ENCODE measurements around the gene FANCE. TPM values are rescaled to one million over a fixed set of nuclear protein-coding genes. Genes with fewer than 3 reads are reported as not detected.

FANCE gene
- polyA plus RNA-seq, 4 donors: 1.6 to 10.3 (median 3.1) TPM

DNA sequence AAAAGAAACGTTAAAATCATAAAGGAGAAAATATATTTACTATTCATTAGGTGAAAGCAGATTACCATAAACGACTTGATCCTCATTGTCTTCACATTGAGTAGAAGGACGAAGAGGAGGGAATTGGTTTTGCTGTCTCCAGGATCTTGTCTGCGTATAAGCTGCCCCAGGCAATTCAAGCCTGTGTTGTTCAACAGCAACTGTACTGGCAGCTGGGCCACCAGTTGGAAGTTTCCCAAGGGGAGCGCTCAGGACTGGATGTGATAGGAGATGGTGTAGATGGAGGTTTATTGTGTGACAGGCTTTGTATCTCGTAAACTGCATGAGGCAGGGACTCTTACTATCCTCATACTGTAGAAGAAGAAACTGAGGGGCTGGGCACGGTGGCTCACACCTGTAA is 3.9 kb upstream of the FANCE start:
- H3K36me3 ChIP-seq (ENCODE audit: control insufficient read depth in 3 of 3, insufficient read depth in 2 of 3, low read depth in 1 of 3, low read length in 3 of 3): no peaks in the 10 kb centered on the region
- peaks cover 0 to 12% (median 0%) of the 10 kb centered on the region in 3 donors for H3K4me1 ChIP-seq (ENCODE audit: control insufficient read depth in 3 of 3, insufficient read depth in 2 of 3, low read depth in 1 of 3, low read length in 2 of 3)
- WGBS, 3 donors: 71 to 80% (median 75%) methylated on average over 7 of the region's 7 CpGs
- no peak overlapping the region for H3K4me3 ChIP-seq (ENCODE audit: low read depth in 1 of 3, low read length in 3 of 3)
- FAIRE-seq (no peak), DNase-seq (no peak)
- H3K27ac ChIP-seq (ENCODE audit: low read depth in 1 of 3, low read length in 2 of 3): no peak overlapping the region
- no peaks in the 10 kb centered on the region for H3K9me3 ChIP-seq (ENCODE audit: control insufficient read depth in 2 of 2, insufficient read depth in 1 of 2, low read depth in 1 of 2, low read length in 1 of 2)
- H3K27me3 ChIP-seq (ENCODE audit: control insufficient read depth in 3 of 3, insufficient read depth in 3 of 3, low read length in 3 of 3): no peaks in the 10 kb centered on the region

DNA sequence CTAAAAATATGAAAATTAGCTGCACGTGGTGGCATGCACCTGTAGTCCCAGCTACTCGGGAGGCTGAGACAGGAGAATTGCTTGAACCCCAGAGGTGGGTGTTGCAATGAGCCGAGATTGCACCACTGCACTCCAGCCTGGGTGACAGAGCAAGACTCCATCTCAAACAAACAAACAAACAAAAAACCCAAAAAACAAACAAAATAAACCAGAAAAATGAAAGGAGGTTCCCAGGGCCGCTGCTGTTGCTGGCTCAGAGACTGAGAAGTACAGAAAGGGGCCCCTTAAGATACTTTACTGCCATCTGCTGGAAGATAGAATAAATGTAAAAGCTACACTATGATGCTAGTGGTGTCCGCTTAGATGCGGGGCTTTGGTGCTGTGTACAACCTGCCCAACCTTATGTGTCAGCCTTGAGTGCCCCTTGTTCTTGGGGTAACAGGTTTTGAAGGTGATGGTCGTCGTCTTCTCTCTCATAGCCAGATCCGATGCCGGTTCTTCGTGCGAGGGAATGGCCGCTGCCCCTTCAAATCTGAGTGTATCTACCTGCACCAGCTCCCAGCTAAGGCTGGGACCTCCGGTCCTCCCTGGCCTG is 2.8 kb upstream of the FANCE start:
- Histone ChIP-seq H3K27me3 (ENCODE audit: control insufficient read depth in 3 of 3, insufficient read depth in 3 of 3, low read length in 3 of 3) (no peaks in the 10 kb centered on the region), H3K36me3 (ENCODE audit: control insufficient read depth in 3 of 3, insufficient read depth in 2 of 3, low read depth in 1 of 3, low read length in 3 of 3) (peaks cover 0 to 2% (median 0%) of the 10 kb centered on the region in 3 donors), H3K9me3 (ENCODE audit: control insufficient read depth in 2 of 2, insufficient read depth in 1 of 2, low read depth in 1 of 2, low read length in 1 of 2) (no peaks in the 10 kb centered on the region), H3K4me1 (ENCODE audit: control insufficient read depth in 3 of 3, insufficient read depth in 2 of 3, low read depth in 1 of 3, low read length in 2 of 3) (peaks cover 0 to 17% (median 0%) of the 10 kb centered on the region in 3 donors), H3K27ac (ENCODE audit: low read depth in 1 of 3, low read length in 2 of 3) (no peak overlapping the region), H3K4me3 (ENCODE audit: low read depth in 1 of 3, low read length in 3 of 3) (no peak overlapping the region)
- 23 to 34% (median 28%) methylated on average over 14 of the region's 14 CpGs for WGBS, 3 donors
- DNase-seq: peak; percentile 74 to 75
- FAIRE-seq: no peak

DNA sequence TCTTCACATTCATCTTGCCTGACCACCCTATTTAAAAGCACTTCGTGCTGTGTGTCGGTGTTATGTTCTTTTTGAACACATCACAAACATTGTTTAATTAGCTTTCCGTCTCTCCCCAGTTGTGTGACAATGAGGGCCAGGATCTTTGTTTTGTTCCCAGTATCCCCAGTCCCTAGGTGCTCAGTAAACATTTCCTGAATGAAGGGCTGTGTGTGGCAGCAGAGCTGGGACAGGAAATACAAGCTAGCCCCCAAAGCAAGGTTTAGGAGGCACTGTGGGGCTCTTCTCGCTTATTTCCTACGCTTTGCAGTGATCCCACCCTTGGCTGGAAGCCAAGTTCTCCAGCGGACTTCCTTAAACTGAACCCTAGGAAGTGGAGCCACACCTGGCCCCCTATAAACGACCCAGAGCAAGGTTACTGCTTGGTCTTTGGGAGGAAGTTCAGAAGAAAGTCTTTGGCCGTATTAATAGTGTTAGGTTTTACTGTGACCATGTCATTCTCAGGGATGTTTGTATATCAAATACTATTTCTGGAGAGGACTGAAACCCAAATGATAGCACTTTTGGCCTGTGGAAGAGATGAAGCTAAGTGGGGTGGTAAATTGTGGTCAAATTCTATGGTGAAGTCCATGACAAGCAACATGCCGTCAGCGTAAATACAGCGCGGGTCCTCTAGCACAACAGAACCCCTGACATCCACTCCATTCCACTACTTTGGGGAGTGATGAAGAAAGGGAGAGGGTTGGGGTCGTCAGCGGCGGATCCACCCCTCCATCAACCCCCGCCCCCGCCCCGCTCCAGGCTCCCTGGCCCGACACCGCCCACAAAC is 570 bp upstream of the FANCE start:
- FAIRE-seq: no peak

DNA sequence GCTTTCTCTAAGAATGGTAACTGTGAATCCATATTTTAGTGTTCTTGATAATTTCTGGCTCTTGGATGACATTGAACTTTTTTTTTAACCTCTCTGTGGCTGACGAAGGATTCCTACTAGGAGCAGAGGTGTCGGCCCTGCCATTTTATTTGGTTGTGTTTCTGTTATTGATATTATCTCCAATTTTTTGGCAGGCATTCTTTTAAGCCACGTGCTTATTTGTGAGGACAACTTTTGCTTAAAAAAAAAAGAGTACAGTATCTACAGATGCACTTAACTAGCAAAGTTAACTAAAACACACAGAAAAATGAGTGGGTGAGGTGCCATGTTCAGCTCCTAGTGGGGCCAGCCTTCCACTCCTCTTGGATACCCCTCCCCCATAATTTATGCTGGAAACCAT is 1.1 kb downstream of the FANCE start:
- FAIRE-seq (no peak), DNase-seq (no peak)
- WGBS, 3 donors: 12 to 31% (median 30%) methylated on average over 3 of the region's 3 CpGs
- Histone ChIP-seq H3K4me1 (ENCODE audit: control insufficient read depth in 3 of 3, insufficient read depth in 2 of 3, low read depth in 1 of 3, low read length in 2 of 3) (peaks cover 0 to 17% (median 0%) of the 10 kb centered on the region in 3 donors), H3K4me3 (ENCODE audit: low read depth in 1 of 3, low read length in 3 of 3) (peak overlapping the region in 1 of 3 donors; percentile 78), H3K27ac (ENCODE audit: low read depth in 1 of 3, low read length in 2 of 3) (no peak overlapping the region), H3K27me3 (ENCODE audit: control insufficient read depth in 3 of 3, insufficient read depth in 3 of 3, low read length in 3 of 3) (no peaks in the 10 kb centered on the region), H3K36me3 (ENCODE audit: control insufficient read depth in 3 of 3, insufficient read depth in 2 of 3, low read depth in 1 of 3, low read length in 3 of 3) (peaks cover 0 to 35% (median 0%) of the 10 kb centered on the region in 3 donors), H3K9me3 (ENCODE audit: control insufficient read depth in 2 of 2, insufficient read depth in 1 of 2, low read depth in 1 of 2, low read length in 1 of 2) (no peaks in the 10 kb centered on the region)

More for the DNA sequence above, 570 bp upstream of the FANCE start:
- peaks cover 0 to 20% (median 0%) of the 10 kb centered on the region in 3 donors for H3K36me3 ChIP-seq (ENCODE audit: control insufficient read depth in 3 of 3, insufficient read depth in 2 of 3, low read depth in 1 of 3, low read length in 3 of 3)
- H3K27me3 ChIP-seq (ENCODE audit: control insufficient read depth in 3 of 3, insufficient read depth in 3 of 3, low read length in 3 of 3): no peaks in the 10 kb centered on the region
- H3K9me3 ChIP-seq (ENCODE audit: control insufficient read depth in 2 of 2, insufficient read depth in 1 of 2, low read depth in 1 of 2, low read length in 1 of 2): no peaks in the 10 kb centered on the region
- peak in 1 of 2 donors; percentile 47 for DNase-seq
- 11 to 16% (median 13%) methylated on average over 20 of the region's 20 CpGs for WGBS, 3 donors
- H3K27ac ChIP-seq (ENCODE audit: low read depth in 1 of 3, low read length in 2 of 3): peak overlapping the region in 2 of 3 donors; percentile 55 to 57
- peak overlapping the region in 2 of 3 donors; percentile 27 to 79 for H3K4me3 ChIP-seq (ENCODE audit: low read depth in 1 of 3, low read length in 3 of 3)
- peaks cover 0 to 17% (median 0%) of the 10 kb centered on the region in 3 donors for H3K4me1 ChIP-seq (ENCODE audit: control insufficient read depth in 3 of 3, insufficient read depth in 2 of 3, low read depth in 1 of 3, low read length in 2 of 3)

DNA sequence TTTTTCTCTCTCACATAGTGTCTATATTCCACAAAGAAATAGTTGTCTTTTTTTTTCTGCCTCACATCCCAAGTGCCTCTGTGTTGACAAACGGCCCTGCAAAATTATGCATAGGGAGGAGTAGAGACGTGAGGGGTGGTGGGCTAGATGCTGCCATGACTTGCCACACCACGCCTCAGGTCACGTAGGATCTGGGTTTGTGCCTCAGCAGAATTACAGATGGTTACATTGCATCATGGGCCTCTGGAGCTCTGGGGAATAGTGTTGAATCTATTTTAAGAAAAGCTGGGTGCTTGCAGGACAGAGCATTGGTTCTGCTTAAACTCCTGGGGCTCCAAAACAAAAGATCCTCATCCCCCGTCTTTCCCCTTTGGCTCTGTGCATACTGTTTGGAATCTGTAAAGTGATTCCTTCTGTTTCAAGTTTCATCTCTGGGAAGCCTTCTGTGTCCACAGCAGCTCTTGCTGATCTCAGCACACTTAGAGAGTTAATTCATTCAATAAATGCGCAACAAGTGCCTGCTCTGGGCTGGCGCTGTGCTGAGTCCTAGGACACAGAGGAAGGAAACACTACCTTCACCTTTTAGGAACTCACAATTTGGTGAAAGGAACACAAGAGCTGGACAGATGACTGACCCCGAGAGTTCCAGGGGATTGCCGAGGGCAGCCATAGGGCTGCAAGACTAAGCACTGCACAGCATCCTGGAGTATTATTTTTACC is 2.4 kb downstream of the FANCE start:
- peaks cover 0 to 46% (median 0%) of the 10 kb centered on the region in 3 donors for H3K36me3 ChIP-seq (ENCODE audit: control insufficient read depth in 3 of 3, insufficient read depth in 2 of 3, low read depth in 1 of 3, low read length in 3 of 3)
- no peak for DNase-seq
- peaks cover 0 to 17% (median 0%) of the 10 kb centered on the region in 3 donors for H3K4me1 ChIP-seq (ENCODE audit: control insufficient read depth in 3 of 3, insufficient read depth in 2 of 3, low read depth in 1 of 3, low read length in 2 of 3)
- no peaks in the 10 kb centered on the region for H3K9me3 ChIP-seq (ENCODE audit: control insufficient read depth in 2 of 2, insufficient read depth in 1 of 2, low read depth in 1 of 2, low read length in 1 of 2)
- H3K4me3 ChIP-seq (ENCODE audit: low read depth in 1 of 3, low read length in 3 of 3): no peak overlapping the region
- no peak overlapping the region for H3K27ac ChIP-seq (ENCODE audit: low read depth in 1 of 3, low read length in 2 of 3)
- 85 to 96% (median 95%) methylated on average over 9 of the region's 9 CpGs for WGBS, 3 donors
- no peaks in the 10 kb centered on the region for H3K27me3 ChIP-seq (ENCODE audit: control insufficient read depth in 3 of 3, insufficient read depth in 3 of 3, low read length in 3 of 3)
- FAIRE-seq: no peak

DNA sequence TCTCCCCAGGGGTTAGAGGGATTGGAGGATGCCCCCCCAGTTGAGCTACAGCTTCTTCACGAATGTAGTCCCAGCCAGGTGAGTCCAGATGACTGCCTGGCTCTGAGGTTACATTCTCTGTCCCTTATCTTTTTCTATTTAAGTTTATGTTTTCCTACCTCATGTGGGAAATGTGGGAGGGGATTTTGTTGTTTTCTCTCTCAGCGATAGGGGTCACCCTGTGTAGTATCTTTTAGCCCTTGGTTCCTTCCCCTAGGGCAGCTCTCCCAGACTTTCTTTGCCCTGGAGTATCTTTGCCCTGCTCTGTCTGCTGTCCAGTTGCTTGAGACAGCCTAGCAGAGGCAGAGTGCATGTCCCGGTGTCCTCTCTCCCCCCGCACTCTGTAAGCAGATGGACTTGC is 5.8 kb downstream of the FANCE start:
- H3K9me3 ChIP-seq (ENCODE audit: control insufficient read depth in 2 of 2, insufficient read depth in 1 of 2, low read depth in 1 of 2, low read length in 1 of 2): no peaks in the 10 kb centered on the region
- peaks cover 0 to 69% (median 0%) of the 10 kb centered on the region in 3 donors for H3K36me3 ChIP-seq (ENCODE audit: control insufficient read depth in 3 of 3, insufficient read depth in 2 of 3, low read depth in 1 of 3, low read length in 3 of 3)
- H3K27ac ChIP-seq (ENCODE audit: low read depth in 1 of 3, low read length in 2 of 3): no peak overlapping the region
- H3K27me3 ChIP-seq (ENCODE audit: control insufficient read depth in 3 of 3, insufficient read depth in 3 of 3, low read length in 3 of 3): no peaks in the 10 kb centered on the region
- no peak for DNase-seq
- 82 to 95% (median 82%) methylated on average over 4 of the region's 4 CpGs for WGBS, 3 donors
- no peak for FAIRE-seq
- peaks cover 0 to 8% (median 0%) of the 10 kb centered on the region in 3 donors for H3K4me1 ChIP-seq (ENCODE audit: control insufficient read depth in 3 of 3, insufficient read depth in 2 of 3, low read depth in 1 of 3, low read length in 2 of 3)
- H3K4me3 ChIP-seq (ENCODE audit: low read depth in 1 of 3, low read length in 3 of 3): no peak overlapping the region

DNA sequence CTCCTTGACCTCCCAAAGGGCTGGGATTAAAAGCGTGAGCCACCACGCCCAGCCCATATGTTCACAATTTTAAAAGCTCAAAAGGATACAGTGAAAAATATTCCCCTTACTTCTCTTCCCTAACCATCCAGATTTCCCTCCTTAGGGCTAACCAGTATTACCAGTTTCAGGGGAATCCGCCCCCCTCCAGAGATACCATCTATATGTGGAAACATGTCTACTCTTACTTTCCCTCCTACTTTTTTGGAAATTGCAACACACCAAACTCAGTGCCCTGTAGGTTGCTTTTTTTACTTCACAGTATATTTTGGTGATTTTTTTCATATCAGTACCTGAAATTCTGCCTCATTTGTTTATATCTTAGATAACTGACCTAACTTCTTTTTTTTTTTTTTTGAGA is 9.1 kb downstream of the FANCE start:
- Histone ChIP-seq H3K27ac (ENCODE audit: low read depth in 1 of 3, low read length in 2 of 3) (no peak overlapping the region), H3K9me3 (ENCODE audit: control insufficient read depth in 2 of 2, insufficient read depth in 1 of 2, low read depth in 1 of 2, low read length in 1 of 2) (no peaks in the 10 kb centered on the region), H3K4me1 (ENCODE audit: control insufficient read depth in 3 of 3, insufficient read depth in 2 of 3, low read depth in 1 of 3, low read length in 2 of 3) (no peaks in the 10 kb centered on the region), H3K27me3 (ENCODE audit: control insufficient read depth in 3 of 3, insufficient read depth in 3 of 3, low read length in 3 of 3) (no peaks in the 10 kb centered on the region), H3K4me3 (ENCODE audit: low read depth in 1 of 3, low read length in 3 of 3) (no peak overlapping the region), H3K36me3 (ENCODE audit: control insufficient read depth in 3 of 3, insufficient read depth in 2 of 3, low read depth in 1 of 3, low read length in 3 of 3) (peaks cover 0 to 68% (median 0%) of the 10 kb centered on the region in 3 donors)
- no peak for DNase-seq
- FAIRE-seq: no peak
- 78 to 96% (median 88%) methylated on average over 3 of the region's 3 CpGs for WGBS, 3 donors

DNA sequence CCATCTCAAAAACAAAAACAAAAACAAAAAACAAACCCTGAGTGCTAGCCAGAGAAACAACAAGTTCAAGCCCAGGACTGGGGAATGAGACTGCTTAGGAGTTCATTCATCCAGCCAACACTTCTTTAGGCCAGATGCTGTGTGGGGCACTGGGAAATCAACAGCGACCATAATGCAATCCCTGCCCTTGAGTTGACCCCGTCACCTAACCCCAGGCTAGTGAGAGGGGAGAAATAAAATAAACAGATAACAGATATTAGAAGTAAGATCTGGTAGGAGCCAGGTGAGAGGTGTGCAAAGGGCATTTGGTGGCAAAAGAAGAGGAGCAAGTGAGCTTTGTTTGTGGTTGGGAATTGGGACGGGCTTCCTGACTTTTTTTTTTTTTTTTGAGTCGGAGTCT is 11.2 kb downstream of the FANCE start:
- no peak for FAIRE-seq
- Histone ChIP-seq H3K36me3 (ENCODE audit: control insufficient read depth in 3 of 3, insufficient read depth in 2 of 3, low read depth in 1 of 3, low read length in 3 of 3) (peaks cover 0 to 61% (median 0%) of the 10 kb centered on the region in 3 donors), H3K27ac (ENCODE audit: low read depth in 1 of 3, low read length in 2 of 3) (no peak overlapping the region), H3K4me1 (ENCODE audit: control insufficient read depth in 3 of 3, insufficient read depth in 2 of 3, low read depth in 1 of 3, low read length in 2 of 3) (peaks cover 0 to 3% (median 0%) of the 10 kb centered on the region in 3 donors), H3K4me3 (ENCODE audit: low read depth in 1 of 3, low read length in 3 of 3) (no peak overlapping the region), H3K9me3 (ENCODE audit: control insufficient read depth in 2 of 2, insufficient read depth in 1 of 2, low read depth in 1 of 2, low read length in 1 of 2) (no peaks in the 10 kb centered on the region), H3K27me3 (ENCODE audit: control insufficient read depth in 3 of 3, insufficient read depth in 3 of 3, low read length in 3 of 3) (no peaks in the 10 kb centered on the region)
- no peak for DNase-seq
- 73 to 93% (median 86%) methylated on average over 3 to 4 of the region's 4 CpGs for WGBS, 3 donors
